ENCODE data around the gene VAV1. TPM values are rescaled to one million over a fixed set of nuclear protein-coding genes. Genes with fewer than 3 reads are reported as not detected.

VAV1 gene
- total RNA-seq, 2 experiments from 2014 or later, result 123 to 132 TPM

DNA sequence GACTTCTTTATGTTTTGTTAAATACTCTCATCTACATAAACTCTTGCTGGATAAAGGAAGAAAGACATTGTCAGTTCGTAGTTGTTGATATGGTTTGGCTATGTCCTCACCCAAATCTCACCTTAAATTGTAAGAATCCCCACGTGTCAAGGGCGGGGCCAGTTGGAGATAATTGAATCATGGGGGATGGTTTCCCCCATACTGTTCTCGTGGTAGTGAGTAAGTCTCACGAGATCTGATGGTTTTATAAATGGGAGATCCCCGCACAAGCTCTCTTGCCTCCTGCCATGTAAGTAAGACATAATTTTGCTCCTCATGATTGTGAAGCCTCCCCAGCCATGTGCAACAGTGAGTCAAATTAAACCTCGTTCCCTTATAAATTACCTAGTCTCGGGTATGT, 118.4 kb downstream of the VAV1 start:
- peaks cover 58% of the 10 kb centered on the region for H3K9me3 Mint-ChIP-seq
- POLR2A ChIA-PET, result interaction anchor here (0.6 kb wide), 1 partner anchor 170 kb away, joined by 5 read pairs; no protein-coding TSS in a partner anchor
- DNase-seq, result peak; percentile 57
- H3K27me3 Mint-ChIP-seq, result no peaks in the 10 kb centered on the region
- peaks cover 66% of the 10 kb centered on the region for H3K36me3 Mint-ChIP-seq (ENCODE audit: low read depth)
- CTCF ChIA-PET, result interaction anchor here (1.2 to 1.7 kb wide), 3 partner anchors 27 to 152 kb away, joined by 3 to 5 read pairs (median 4); no protein-coding TSS in a partner anchor
- peak overlapping the region; percentile 50 for H3K4me3 Mint-ChIP-seq
- peaks cover 73% of the 10 kb centered on the region for H3K4me1 Mint-ChIP-seq
- H3K27ac Mint-ChIP-seq, result peak overlapping the region; percentile 95

- DNase-seq, result peak; percentile 21
- Mint-ChIP-seq H3K36me3 (ENCODE audit: low read depth) (peaks cover 70% of the 10 kb centered on the region), H3K27me3 (no peaks in the 10 kb centered on the region), H3K9me3 (peaks cover 60% of the 10 kb centered on the region), H3K27ac (peak overlapping the region; percentile 95), H3K4me3 (peak overlapping the region; percentile 30), H3K4me1 (peaks cover 67% of the 10 kb centered on the region)
- ChIA-PET CTCF (interaction anchor here (1.7 kb wide), 1 partner anchor 28 kb away, joined by 5 read pairs; no protein-coding TSS in a partner anchor), POLR2A (no interaction called here)
Observed at GRCh38 chr19:6891761-6892385, 119.4 kb downstream of the VAV1 start.

DNA sequence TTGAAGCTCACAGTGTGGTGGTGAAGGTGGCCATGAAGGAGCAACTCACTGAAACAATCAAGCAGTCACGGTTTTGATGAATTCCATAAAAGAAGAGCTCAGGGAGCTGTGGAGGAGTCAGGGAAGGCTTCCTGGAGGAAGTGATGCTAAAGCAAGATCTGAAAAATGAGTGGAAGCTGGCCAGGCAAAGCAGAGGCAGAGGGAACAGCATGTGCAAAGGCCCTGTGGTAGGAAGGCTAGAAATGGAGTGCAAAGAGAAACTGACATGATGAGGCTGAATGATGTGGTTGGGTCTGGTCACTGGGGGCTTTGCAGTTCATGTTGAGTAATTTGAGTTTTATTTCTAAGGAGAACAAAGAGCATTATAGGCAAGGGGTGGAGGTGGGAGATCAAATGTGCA, 121.8 kb downstream of the VAV1 start:
- peaks cover 45% of the 10 kb centered on the region for H3K4me1 Mint-ChIP-seq
- POLR2A ChIA-PET, result no interaction called here
- peak overlapping the region; percentile 60 for H3K27ac Mint-ChIP-seq

DNA sequence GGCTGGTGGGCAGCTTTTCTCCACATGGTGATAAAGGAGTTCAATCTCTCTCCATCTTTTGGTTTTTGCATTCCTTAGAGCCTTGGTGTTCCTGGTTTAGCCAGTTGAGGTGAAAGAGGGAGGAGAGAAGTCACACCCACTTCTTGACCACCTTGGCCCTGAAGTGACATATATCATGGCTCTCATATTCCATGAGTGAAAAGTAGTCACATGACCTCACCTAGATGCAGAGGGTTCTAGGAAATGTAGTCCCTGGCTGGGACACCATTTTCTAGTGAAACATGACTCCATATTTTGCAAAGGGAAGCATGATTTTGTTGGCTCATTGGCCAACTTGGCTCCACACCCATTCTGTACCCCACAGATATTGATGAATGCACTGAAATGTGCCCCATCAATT, 130.9 kb downstream of the VAV1 start:
- ChIA-PET CTCF (no interaction called here), POLR2A (interaction anchor here (0.7 kb wide), 1 partner anchor 68 kb away, joined by 3 read pairs; no protein-coding TSS in a partner anchor)
- Mint-ChIP-seq H3K27ac (no peak overlapping the region), H3K4me3 (no peak overlapping the region), H3K36me3 (ENCODE audit: low read depth) (peaks cover 20% of the 10 kb centered on the region), H3K27me3 (no peaks in the 10 kb centered on the region), H3K4me1 (no peaks in the 10 kb centered on the region), H3K9me3 (peaks cover 46% of the 10 kb centered on the region)
- no peak for DNase-seq

More for the DNA sequence above, 121.8 kb downstream of the VAV1 start:
- Mint-ChIP-seq H3K9me3 (peaks cover 57% of the 10 kb centered on the region), H3K4me3 (no peak overlapping the region), H3K27me3 (no peaks in the 10 kb centered on the region), H3K36me3 (ENCODE audit: low read depth) (peaks cover 66% of the 10 kb centered on the region)
- DNase-seq, result no peak
- CTCF ChIA-PET, result interaction anchor here (0.5 kb wide), 1 partner anchor 54 kb away, joined by 3 read pairs; no protein-coding TSS in a partner anchor

DNA sequence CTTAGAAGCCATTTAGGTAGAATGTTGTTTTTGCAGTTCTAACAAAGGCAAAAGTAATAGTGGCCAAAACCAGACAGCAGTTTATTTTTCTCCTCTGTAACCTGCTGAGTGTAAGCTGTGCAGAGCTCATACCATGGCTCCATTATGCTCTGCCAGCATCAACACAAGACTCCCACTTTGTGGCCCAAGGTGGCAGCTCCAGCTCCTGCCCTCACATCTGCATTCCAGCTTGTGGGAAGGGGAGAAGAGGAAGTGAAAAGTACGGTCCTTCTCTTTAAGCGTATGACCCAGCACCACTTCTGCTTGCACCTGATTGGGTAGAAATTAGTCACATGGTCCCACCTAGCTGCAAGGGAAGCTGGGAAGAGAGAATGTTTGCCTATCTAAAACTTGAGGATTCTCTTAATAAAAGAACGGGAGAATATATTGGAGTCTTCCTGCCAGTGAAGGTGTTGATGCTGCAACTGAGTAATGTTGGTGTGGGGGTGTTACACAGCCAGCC, 134.1 kb downstream of the VAV1 start:
- no peaks in the 10 kb centered on the region for H3K4me1 Mint-ChIP-seq
- H3K36me3 Mint-ChIP-seq (ENCODE audit: low read depth), result peaks cover 10% of the 10 kb centered on the region
- H3K27ac Mint-ChIP-seq, result no peak overlapping the region
- H3K27me3 Mint-ChIP-seq, result no peaks in the 10 kb centered on the region
- H3K4me3 Mint-ChIP-seq, result no peak overlapping the region
- CTCF ChIA-PET, result interaction anchor here (0.5 kb wide), 1 partner anchor 99 kb away, joined by 3 read pairs; no protein-coding TSS in a partner anchor
- peaks cover 36% of the 10 kb centered on the region for H3K9me3 Mint-ChIP-seq
- no peak for DNase-seq
- POLR2A ChIA-PET, result no interaction called here

Small RNAs within 50 kb of the gene (microRNA-seq; reads per million reads assigned to microRNA genes)
- not detected for gene MIR6791 (ENCODE audit: borderline microRNAs expressed, borderline replicate concordance)

Other genes with a start within 250 kb of the VAV1 start
- 1 to 10 TPM; 1.1 to 1.5 TPM for gene TNFSF9, start 241.7 kb upstream of the VAV1 start, total RNA-seq
- 10 to 100 TPM; 12.6 to 12.9 TPM for gene CD70, start 181.6 kb upstream of the VAV1 start, total RNA-seq
- gene TNFSF14, start 102.5 kb upstream of the VAV1 start, total RNA-seq, result 10 to 100 TPM; 20.2 to 20.8 TPM
- gene C3, start 52.1 kb upstream of the VAV1 start, total RNA-seq, result not detected
- gene GPR108, start 35.1 kb upstream of the VAV1 start, total RNA-seq, result 10 to 100 TPM; 64.6 TPM
- 10 to 100 TPM; 11.1 to 11.2 TPM for gene TRIP10, start 33.0 kb upstream of the VAV1 start, total RNA-seq
- gene SH2D3A, start 5.3 kb upstream of the VAV1 start, total RNA-seq, result 10 to 100 TPM; 31.5 to 35.2 TPM
- gene ADGRE1, start 114.9 kb downstream of the VAV1 start, total RNA-seq, result 1 to 10 TPM; 1.2 to 1.5 TPM
- gene MBD3L2B, start 248.7 kb downstream of the VAV1 start, total RNA-seq, result not detected